Measurements from ENCODE around the gene NELL1. TPM values are rescaled to one million over a fixed set of nuclear protein-coding genes. Genes with fewer than 3 reads are reported as not detected.

NELL1 gene
- total RNA-seq, 1 donor from 2014 or later, result 0.29 TPM

GRCh38 chr11:21460082-21460481 lies 790.7 kb downstream of the NELL1 start:
- H3K9me3 Mint-ChIP-seq (ENCODE audit: unreplicated experiment), result no peaks in the 10 kb centered on the region
- no peak overlapping the region for H3K4me3 Mint-ChIP-seq (ENCODE audit: unreplicated experiment)

GRCh38 chr11:21461701-21462100 lies 792.3 kb downstream of the NELL1 start:
- no peak for TF ChIP-seq CTCF (IDR thresholded peaks at IDR 0.05; ENCODE audit: partially characterized antibody, unreplicated experiment)
- Mint-ChIP-seq H3K27me3 (ENCODE audit: unreplicated experiment) (no peaks in the 10 kb centered on the region), H3K4me3 (ENCODE audit: unreplicated experiment) (no peak overlapping the region), H3K4me1 (ENCODE audit: low read depth, unreplicated experiment) (no peaks in the 10 kb centered on the region), H3K9me3 (ENCODE audit: unreplicated experiment) (no peaks in the 10 kb centered on the region), H3K27ac (ENCODE audit: unreplicated experiment) (no peak overlapping the region), H3K36me3 (ENCODE audit: unreplicated experiment) (no peaks in the 10 kb centered on the region)
- no peak for DNase-seq

More at GRCh38 chr11:21460082-21460481, 790.7 kb downstream of the NELL1 start:
- H3K36me3 Mint-ChIP-seq (ENCODE audit: unreplicated experiment), result no peaks in the 10 kb centered on the region
- no peaks in the 10 kb centered on the region for H3K27me3 Mint-ChIP-seq (ENCODE audit: unreplicated experiment)
- no peak overlapping the region for H3K27ac Mint-ChIP-seq (ENCODE audit: unreplicated experiment)
- no peaks in the 10 kb centered on the region for H3K4me1 Mint-ChIP-seq (ENCODE audit: low read depth, unreplicated experiment)
- no peak for TF ChIP-seq CTCF (IDR thresholded peaks at IDR 0.05; ENCODE audit: partially characterized antibody, unreplicated experiment)
- DNase-seq, result no peak

GRCh38 chr11:21464601-21465193 lies 795.3 kb downstream of the NELL1 start:
- H3K4me3 Mint-ChIP-seq (ENCODE audit: unreplicated experiment), result no peak overlapping the region
- no peak for TF ChIP-seq CTCF (IDR thresholded peaks at IDR 0.05; ENCODE audit: partially characterized antibody, unreplicated experiment)
- no peaks in the 10 kb centered on the region for H3K36me3 Mint-ChIP-seq (ENCODE audit: unreplicated experiment)
- no peak for DNase-seq
- H3K9me3 Mint-ChIP-seq (ENCODE audit: unreplicated experiment), result no peaks in the 10 kb centered on the region
- no peaks in the 10 kb centered on the region for H3K4me1 Mint-ChIP-seq (ENCODE audit: low read depth, unreplicated experiment)
- H3K27ac Mint-ChIP-seq (ENCODE audit: unreplicated experiment), result no peak overlapping the region
- H3K27me3 Mint-ChIP-seq (ENCODE audit: unreplicated experiment), result no peaks in the 10 kb centered on the region

DNA sequence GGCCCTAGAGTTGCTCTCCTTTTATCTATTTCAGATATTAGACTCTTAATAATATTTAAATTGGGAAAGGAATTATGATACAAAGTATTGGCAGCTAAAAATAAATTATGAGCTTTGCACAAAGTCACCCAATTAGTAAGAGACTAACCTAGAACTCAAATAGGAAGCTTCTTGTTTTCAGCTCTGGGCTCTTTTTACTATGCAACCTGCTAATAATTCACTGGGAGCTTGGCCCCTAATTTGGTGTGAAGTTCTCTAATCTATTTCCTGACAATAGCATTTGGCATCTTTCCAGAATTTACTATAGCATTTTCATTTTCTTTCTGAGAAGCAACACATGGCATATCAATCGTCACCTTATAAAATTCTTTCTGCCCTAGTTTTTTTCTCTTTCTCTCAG lies 795.8 kb downstream of the NELL1 start:
- no peak for TF ChIP-seq CTCF (IDR thresholded peaks at IDR 0.05; ENCODE audit: partially characterized antibody, unreplicated experiment)
- Mint-ChIP-seq H3K36me3 (ENCODE audit: unreplicated experiment) (no peaks in the 10 kb centered on the region), H3K27ac (ENCODE audit: unreplicated experiment) (no peak overlapping the region)

GRCh38 chr11:21465920-21466319 lies 796.5 kb downstream of the NELL1 start:
- no peaks in the 10 kb centered on the region for H3K9me3 Mint-ChIP-seq (ENCODE audit: unreplicated experiment)
- H3K4me1 Mint-ChIP-seq (ENCODE audit: low read depth, unreplicated experiment), result no peaks in the 10 kb centered on the region
- H3K27me3 Mint-ChIP-seq (ENCODE audit: unreplicated experiment), result no peaks in the 10 kb centered on the region
- no peaks in the 10 kb centered on the region for H3K36me3 Mint-ChIP-seq (ENCODE audit: unreplicated experiment)
- no peak overlapping the region for H3K4me3 Mint-ChIP-seq (ENCODE audit: unreplicated experiment)
- no peak for DNase-seq
- TF ChIP-seq CTCF (IDR thresholded peaks at IDR 0.05; ENCODE audit: partially characterized antibody, unreplicated experiment), result no peak
- H3K27ac Mint-ChIP-seq (ENCODE audit: unreplicated experiment), result no peak overlapping the region

More for the DNA sequence above, 795.8 kb downstream of the NELL1 start:
- Mint-ChIP-seq H3K27me3 (ENCODE audit: unreplicated experiment) (no peaks in the 10 kb centered on the region), H3K4me3 (ENCODE audit: unreplicated experiment) (no peak overlapping the region), H3K9me3 (ENCODE audit: unreplicated experiment) (no peaks in the 10 kb centered on the region), H3K4me1 (ENCODE audit: low read depth, unreplicated experiment) (no peaks in the 10 kb centered on the region)
- DNase-seq, result no peak
